Panc1 (cell line): Measurements from ENCODE around the gene PECR. TPM values are rescaled to one million over a fixed set of nuclear protein-coding genes. Genes with fewer than 3 reads are reported as not detected.

Experiments used
- ATAC-seq: fragments of 200-7000 bp; cut with Tn5 transposase; 2 replicates; pipeline ENCODE4 v1.9.1; 2020; ENCODE audit warnings: mild to moderate bottlenecking, moderate library complexity
- BruUV-seq: library from RNA; stranded (reverse); fragments of 400-500 nt; replicated peaks from 2 replicates; lab custom pipeline; 2021; lab: Mats Ljungman, UMichigan
- CTCF ChIA-PET: fragments of 300-600 bp; sonication (Branson Sonifier 250); formaldehyde crosslinking; loops from one replicate; lab custom pipeline; 2022; ENCODE audit warnings: antibody characterized with exemption; lab: Charles Lee
- POLR2A ChIA-PET: fragments of 300-600 bp; sonication (Branson Sonifier 250); formaldehyde crosslinking; loops from one replicate; lab custom pipeline; 2022; ENCODE audit warnings: antibody characterized with exemption; lab: Charles Lee
- DNase-seq: peaks from one replicate; pipeline ENCODE4 v3.0.0-alpha.2; 2010; ENCODE audit warnings: low read depth, low spot score
- H3K27ac ChIP-seq: 2 replicates; pipeline ENCODE4 v1.5.1; 2011; ENCODE audit warnings: mild to moderate bottlenecking, low read length, inconsistent platforms
- H3K27me3 ChIP-seq: fragments of 200-500 bp; sonication (Bioruptor generic); 2 replicates; pipeline ENCODE4 v1.6.0; 2014; ENCODE audit warnings: low read length, inconsistent platforms; ENCODE audit not compliant: control insufficient read depth, insufficient read depth
- H3K36me3 ChIP-seq: fragments of 200-500 bp; sonication (Bioruptor generic); 2 replicates; pipeline ENCODE4 v1.5.1; 2014; ENCODE audit warnings: inconsistent platforms, mild to moderate bottlenecking, low read length, moderate library complexity; ENCODE audit not compliant: control insufficient read depth, insufficient read depth
- H3K4me1 ChIP-seq: 2 replicates; pipeline ENCODE4 v1.5.1; 2011; ENCODE audit warnings: inconsistent platforms, mild to moderate bottlenecking, low read length, moderate library complexity; ENCODE audit not compliant: control insufficient read depth, insufficient read depth
- H3K4me3 ChIP-seq, 2 experiments: 2 replicates each; pipeline ENCODE4 v1.5.1; 2011 to 2012; ENCODE audit warnings: low read depth in 2 of 2, low read length in 2 of 2, mild to moderate bottlenecking in 2 of 2, inconsistent platforms in 1 of 2, moderate library complexity in 1 of 2
- H3K9me3 ChIP-seq: fragments of 200-500 bp; sonication (Bioruptor generic); 2 replicates; pipeline ENCODE4 v1.5.1; 2014; ENCODE audit warnings: low read depth, mild to moderate bottlenecking, inconsistent platforms, low read length, moderate library complexity; ENCODE audit not compliant: control insufficient read depth, insufficient read depth
- CTCF ChIP-seq: fragments of 450-650 bp; IDR thresholded peaks from 2 replicates; pipeline ENCODE4 v1.5.1; 2017; ENCODE audit warnings: mild to moderate bottlenecking
- POLR2AphosphoS5 ChIP-seq: IDR thresholded peaks from 2 replicates; pipeline ENCODE4 v1.6.1; 2012; ENCODE audit warnings: mild to moderate bottlenecking, low read depth, low read length, moderate library complexity
- SIN3A ChIP-seq: IDR thresholded peaks from 2 replicates; pipeline ENCODE4 v1.6.1; 2012; ENCODE audit warnings: low read depth, mild to moderate bottlenecking, low read length, moderate library complexity, borderline replicate concordance; ENCODE audit not compliant: insufficient read depth
- TCF7L2 ChIP-seq: IDR thresholded peaks from 2 replicates; pipeline ENCODE4 v1.6.1; 2011; ENCODE audit warnings: mild to moderate bottlenecking, low read depth, low read length, inconsistent platforms
- in situ Hi-C: cut with HindIII; loops from 2 replicates; pipeline ENCODE4 v1.10.0; 2016; ENCODE audit warnings: low sequenced_read_pairs, low pct_unique_long_range_greater_than_20kb
- intact Hi-C: fragments of 100-400 bp; cut with micrococcal nuclease; formaldehyde crosslinking; loops from one replicate; pipeline ENCODE4 v1.10.0; 2022; ENCODE audit not compliant: unreplicated experiment
- total RNA-seq: library from RNA; stranded (reverse); gene quantifications from one replicate; pipeline ENCODE4 v1.2.1, GENCODE V29; 2021; ENCODE audit not compliant: unreplicated experiment
- TF ChIP-seq, protein P1 (sequence below), 2 experiments: IDR thresholded peaks; 2 replicates each; pipeline ENCODE4 v1.6.1; 2011 to 2012; ENCODE audit warnings: low read depth in 2 of 2, control low read depth in 1 of 2, low read length in 1 of 2, mild to moderate bottlenecking in 1 of 2, moderate library complexity in 1 of 2; ENCODE audit not compliant: insufficient read depth in 1 of 2

PECR gene
- total RNA-seq, 1 experiment from 2014 or later, result 16.5 TPM

DNA sequence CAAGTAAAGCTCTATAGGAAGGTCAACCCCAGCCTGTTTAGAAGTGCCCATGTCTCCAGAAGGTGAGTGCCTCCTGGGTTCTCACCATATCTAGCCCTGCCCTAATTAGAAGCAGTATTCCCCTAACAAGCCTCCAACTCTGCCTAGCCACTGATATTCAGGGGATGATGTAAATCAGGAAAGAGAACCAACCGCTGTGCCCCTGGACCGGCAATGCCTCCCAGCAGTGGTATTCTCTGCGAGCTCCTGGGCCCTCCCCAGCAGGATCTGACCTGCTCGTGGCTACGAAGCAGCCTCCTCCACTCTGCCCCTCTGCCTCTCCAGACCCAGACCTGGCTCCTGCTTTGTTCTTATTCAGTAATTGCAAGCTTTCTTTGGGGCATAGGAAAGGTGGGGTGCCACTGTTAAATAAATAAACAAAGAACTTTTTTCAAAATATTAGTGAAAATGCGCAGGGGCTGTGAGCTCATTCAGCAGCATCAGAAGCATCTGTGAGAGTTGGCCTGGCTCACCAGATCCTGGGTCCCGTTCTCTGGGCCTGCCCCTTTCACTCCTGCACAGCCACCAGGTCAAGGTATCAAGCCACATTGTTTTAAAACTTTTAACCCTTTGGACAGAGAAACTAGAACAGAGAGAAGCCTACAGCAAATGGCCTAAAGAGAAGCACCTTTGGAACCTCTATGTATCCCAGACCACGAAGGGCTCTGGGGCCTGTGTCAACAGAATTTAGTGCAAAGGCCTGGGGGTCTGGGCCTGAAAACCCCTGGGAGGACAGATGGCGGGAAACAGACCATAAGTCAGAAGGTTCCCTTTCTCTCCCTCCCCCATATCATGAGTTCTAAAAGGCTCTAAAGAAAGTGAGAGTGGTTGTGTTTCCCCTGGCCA is 80.2 kb downstream of the PECR start:
- Histone ChIP-seq H3K27me3 (no peaks in the 10 kb centered on the region), H3K9me3 (no peaks in the 10 kb centered on the region), H3K4me1 (peaks cover 20% of the 10 kb centered on the region), H3K36me3 (no peaks in the 10 kb centered on the region), H3K27ac (peak overlapping the region; percentile 49), H3K4me3 (no peak overlapping the region)
- no TSS peak for BruUV-seq
- ATAC-seq (no peak), DNase-seq (no peak)
- POLR2A ChIA-PET, result interaction anchor here (0.5 kb wide), 1 partner anchor 848 kb away, joined by 5 read pairs; no protein-coding TSS in a partner anchor
- in situ Hi-C loops, result no loop called here
- TF ChIP-seq, protein P1, sequence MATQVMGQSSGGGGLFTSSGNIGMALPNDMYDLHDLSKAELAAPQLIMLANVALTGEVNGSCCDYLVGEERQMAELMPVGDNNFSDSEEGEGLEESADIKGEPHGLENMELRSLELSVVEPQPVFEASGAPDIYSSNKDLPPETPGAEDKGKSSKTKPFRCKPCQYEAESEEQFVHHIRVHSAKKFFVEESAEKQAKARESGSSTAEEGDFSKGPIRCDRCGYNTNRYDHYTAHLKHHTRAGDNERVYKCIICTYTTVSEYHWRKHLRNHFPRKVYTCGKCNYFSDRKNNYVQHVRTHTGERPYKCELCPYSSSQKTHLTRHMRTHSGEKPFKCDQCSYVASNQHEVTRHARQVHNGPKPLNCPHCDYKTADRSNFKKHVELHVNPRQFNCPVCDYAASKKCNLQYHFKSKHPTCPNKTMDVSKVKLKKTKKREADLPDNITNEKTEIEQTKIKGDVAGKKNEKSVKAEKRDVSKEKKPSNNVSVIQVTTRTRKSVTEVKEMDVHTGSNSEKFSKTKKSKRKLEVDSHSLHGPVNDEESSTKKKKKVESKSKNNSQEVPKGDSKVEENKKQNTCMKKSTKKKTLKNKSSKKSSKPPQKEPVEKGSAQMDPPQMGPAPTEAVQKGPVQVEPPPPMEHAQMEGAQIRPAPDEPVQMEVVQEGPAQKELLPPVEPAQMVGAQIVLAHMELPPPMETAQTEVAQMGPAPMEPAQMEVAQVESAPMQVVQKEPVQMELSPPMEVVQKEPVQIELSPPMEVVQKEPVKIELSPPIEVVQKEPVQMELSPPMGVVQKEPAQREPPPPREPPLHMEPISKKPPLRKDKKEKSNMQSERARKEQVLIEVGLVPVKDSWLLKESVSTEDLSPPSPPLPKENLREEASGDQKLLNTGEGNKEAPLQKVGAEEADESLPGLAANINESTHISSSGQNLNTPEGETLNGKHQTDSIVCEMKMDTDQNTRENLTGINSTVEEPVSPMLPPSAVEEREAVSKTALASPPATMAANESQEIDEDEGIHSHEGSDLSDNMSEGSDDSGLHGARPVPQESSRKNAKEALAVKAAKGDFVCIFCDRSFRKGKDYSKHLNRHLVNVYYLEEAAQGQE (IDR thresholded peaks at IDR 0.05; ENCODE audit: insufficient read depth in 1 of 2, low read depth in 2 of 2, low read length in 1 of 2), result no peak
- no peak for TF ChIP-seq SIN3A
- no peak for TF ChIP-seq POLR2AphosphoS5
- no peak for TF ChIP-seq CTCF
- no peak for TF ChIP-seq TCF7L2
- CTCF ChIA-PET, result interaction anchor here (1.5 kb wide), 1 partner anchor 33 kb away, joined by 3 read pairs; no protein-coding TSS in a partner anchor
- intact Hi-C loops, result no loop called here

GRCh38 chr2:215998636-215999035 is 83.0 kb downstream of the PECR start:
- intact Hi-C loops, result no loop called here
- Histone ChIP-seq H3K27ac (no peak overlapping the region), H3K9me3 (no peaks in the 10 kb centered on the region), H3K4me1 (peaks cover 11% of the 10 kb centered on the region), H3K36me3 (no peaks in the 10 kb centered on the region), H3K27me3 (no peaks in the 10 kb centered on the region), H3K4me3 (no peak overlapping the region)
- no peak for TF ChIP-seq TCF7L2
- TF ChIP-seq CTCF, result no peak
- no peak for TF ChIP-seq POLR2AphosphoS5
- no peak for TF ChIP-seq SIN3A
- TF ChIP-seq, protein P1 (IDR thresholded peaks at IDR 0.05; ENCODE audit: insufficient read depth in 1 of 2, low read depth in 2 of 2, low read length in 1 of 2), result no peak
- no TSS peak for BruUV-seq
- in situ Hi-C loops, result no loop called here
- ATAC-seq (no peak), DNase-seq (no peak)
- ChIA-PET CTCF (no interaction called here), POLR2A (no interaction called here)
